A549 (cell line): ENCODE results near the gene LRRIQ4.

Experiments used
- CEBPB ChIP-seq, 2 experiments: fragments of >200 bp in 1 of 2; sonication (Bioruptor Twin) in 1 of 2; formaldehyde crosslinking in 1 of 2; IDR thresholded peaks; 2 replicates each; pipeline ENCODE4 v1.6.1; 2012 to 2016
- CHD2 ChIP-seq: fragments of 150-350 bp; IDR thresholded peaks from 2 replicates; pipeline ENCODE4 v1.6.1; 2014; ENCODE audit warnings: low read length; ENCODE audit not compliant: partially characterized antibody
- EP300 ChIP-seq, 2 experiments: fragments of >200 bp; sonication (Bioruptor Twin); formaldehyde crosslinking; IDR thresholded peaks; 2 replicates in 1 of 2; 3 replicates in 1 of 2; pipeline ENCODE4 v1.6.1; 2016 to 2017
- POLR2A ChIP-seq: IDR thresholded peaks from 2 replicates; pipeline ENCODE4 v1.6.1; 2012; ENCODE audit warnings: mild to moderate bottlenecking, low read length
- POLR2AphosphoS2 ChIP-seq: conservative IDR thresholded peaks from 2 replicates; pipeline ENCODE4 v1.6.1; 2012; ENCODE audit warnings: low read length, improper control_type of control experiment, inconsistent platforms
- RAD21 ChIP-seq, 2 experiments: fragments of >200 bp in 1 of 2; sonication (Bioruptor Twin) in 1 of 2; formaldehyde crosslinking in 1 of 2; IDR thresholded peaks in 1 of 2; conservative IDR thresholded peaks in 1 of 2; 2 replicates in 1 of 2; 3 replicates in 1 of 2; pipeline ENCODE4 v1.6.1; 2012 to 2018; ENCODE audit warnings: inconsistent platforms in 1 of 2
- RCOR1 ChIP-seq: fragments of 150-350 bp; IDR thresholded peaks from 2 replicates; pipeline ENCODE4 v1.6.1; 2014; ENCODE audit warnings: antibody characterized with exemption, low read length, low read depth
- RNF2 ChIP-seq: fragments of 200-600 bp; sonication (generic); IDR thresholded peaks from 2 replicates; pipeline ENCODE4 v1.6.1; 2016; ENCODE audit warnings: low read depth, mild to moderate bottlenecking, antibody characterized with exemption, moderate library complexity, borderline replicate concordance
- TF ChIP-seq, protein P1 (sequence below): fragments of >200 bp; sonication (Bioruptor Twin); formaldehyde crosslinking; IDR thresholded peaks from 3 replicates; pipeline ENCODE4 v1.5.1; 2016
- TF ChIP-seq, protein P2 (sequence below): IDR thresholded peaks from 2 replicates; pipeline ENCODE4 v1.6.1; 2012; ENCODE audit warnings: low read depth, borderline replicate concordance
- TF ChIP-seq, protein P3 (sequence below): IDR thresholded peaks from 2 replicates; pipeline ENCODE4 v1.6.1; 2012
- TF ChIP-seq, protein P4 (sequence below): fragments of 450-650 bp; IDR thresholded peaks from 2 replicates; pipeline ENCODE4 v1.6.1; 2014; ENCODE audit warnings: antibody characterized with exemption
- TF ChIP-seq, protein P5 (sequence below): fragments of 150-350 bp; IDR thresholded peaks from 2 replicates; pipeline ENCODE4 v1.6.1; 2014; ENCODE audit warnings: low read depth, mild to moderate bottlenecking, low read length
- TF ChIP-seq, protein P6 (sequence below): IDR thresholded peaks from 2 replicates; pipeline ENCODE4 v1.6.1; 2012

DNA sequence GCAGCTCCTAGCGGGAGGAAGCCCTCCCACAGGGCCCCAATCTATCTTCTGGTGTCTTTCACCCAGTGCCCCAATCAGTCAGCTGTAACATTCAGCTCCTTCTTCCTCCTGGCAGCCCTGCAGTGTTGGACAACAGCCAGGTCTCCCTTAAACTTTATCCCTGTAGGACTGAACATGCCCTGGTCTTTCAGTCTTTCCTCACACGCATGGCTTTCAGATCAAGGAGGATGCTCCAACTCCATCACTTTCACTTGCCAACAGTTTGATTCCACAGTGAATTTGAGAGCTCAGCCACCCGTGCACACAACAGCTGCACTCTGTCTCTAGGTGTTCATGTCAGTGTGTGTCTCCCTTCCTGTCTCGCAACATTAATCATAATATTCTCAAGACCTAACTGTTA, 28.5 kb downstream of the LRRIQ4 start:
- TF ChIP-seq EP300 (IDR thresholded peaks at IDR 0.05) (no peak), POLR2A (no peak), RNF2 (no peak), RAD21 (conservative IDR thresholded peaks at IDR 0.05 in 1 of 2, IDR thresholded peaks at IDR 0.05 in 1 of 2) (no peak), POLR2AphosphoS2 (no peak), RCOR1 (no peak), CEBPB (IDR thresholded peaks at IDR 0.05) (no peak), CHD2 (no peak)
- TF ChIP-seq, protein P1, sequence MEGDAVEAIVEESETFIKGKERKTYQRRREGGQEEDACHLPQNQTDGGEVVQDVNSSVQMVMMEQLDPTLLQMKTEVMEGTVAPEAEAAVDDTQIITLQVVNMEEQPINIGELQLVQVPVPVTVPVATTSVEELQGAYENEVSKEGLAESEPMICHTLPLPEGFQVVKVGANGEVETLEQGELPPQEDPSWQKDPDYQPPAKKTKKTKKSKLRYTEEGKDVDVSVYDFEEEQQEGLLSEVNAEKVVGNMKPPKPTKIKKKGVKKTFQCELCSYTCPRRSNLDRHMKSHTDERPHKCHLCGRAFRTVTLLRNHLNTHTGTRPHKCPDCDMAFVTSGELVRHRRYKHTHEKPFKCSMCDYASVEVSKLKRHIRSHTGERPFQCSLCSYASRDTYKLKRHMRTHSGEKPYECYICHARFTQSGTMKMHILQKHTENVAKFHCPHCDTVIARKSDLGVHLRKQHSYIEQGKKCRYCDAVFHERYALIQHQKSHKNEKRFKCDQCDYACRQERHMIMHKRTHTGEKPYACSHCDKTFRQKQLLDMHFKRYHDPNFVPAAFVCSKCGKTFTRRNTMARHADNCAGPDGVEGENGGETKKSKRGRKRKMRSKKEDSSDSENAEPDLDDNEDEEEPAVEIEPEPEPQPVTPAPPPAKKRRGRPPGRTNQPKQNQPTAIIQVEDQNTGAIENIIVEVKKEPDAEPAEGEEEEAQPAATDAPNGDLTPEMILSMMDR: no peak
- TF ChIP-seq, protein P2, sequence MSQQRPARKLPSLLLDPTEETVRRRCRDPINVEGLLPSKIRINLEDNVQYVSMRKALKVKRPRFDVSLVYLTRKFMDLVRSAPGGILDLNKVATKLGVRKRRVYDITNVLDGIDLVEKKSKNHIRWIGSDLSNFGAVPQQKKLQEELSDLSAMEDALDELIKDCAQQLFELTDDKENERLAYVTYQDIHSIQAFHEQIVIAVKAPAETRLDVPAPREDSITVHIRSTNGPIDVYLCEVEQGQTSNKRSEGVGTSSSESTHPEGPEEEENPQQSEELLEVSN: no peak
- TF ChIP-seq, protein P3, sequence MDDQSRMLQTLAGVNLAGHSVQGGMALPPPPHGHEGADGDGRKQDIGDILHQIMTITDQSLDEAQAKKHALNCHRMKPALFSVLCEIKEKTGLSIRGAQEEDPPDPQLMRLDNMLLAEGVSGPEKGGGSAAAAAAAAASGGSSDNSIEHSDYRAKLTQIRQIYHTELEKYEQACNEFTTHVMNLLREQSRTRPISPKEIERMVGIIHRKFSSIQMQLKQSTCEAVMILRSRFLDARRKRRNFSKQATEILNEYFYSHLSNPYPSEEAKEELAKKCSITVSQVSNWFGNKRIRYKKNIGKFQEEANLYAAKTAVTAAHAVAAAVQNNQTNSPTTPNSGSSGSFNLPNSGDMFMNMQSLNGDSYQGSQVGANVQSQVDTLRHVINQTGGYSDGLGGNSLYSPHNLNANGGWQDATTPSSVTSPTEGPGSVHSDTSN: no peak
- TF ChIP-seq, protein P4, sequence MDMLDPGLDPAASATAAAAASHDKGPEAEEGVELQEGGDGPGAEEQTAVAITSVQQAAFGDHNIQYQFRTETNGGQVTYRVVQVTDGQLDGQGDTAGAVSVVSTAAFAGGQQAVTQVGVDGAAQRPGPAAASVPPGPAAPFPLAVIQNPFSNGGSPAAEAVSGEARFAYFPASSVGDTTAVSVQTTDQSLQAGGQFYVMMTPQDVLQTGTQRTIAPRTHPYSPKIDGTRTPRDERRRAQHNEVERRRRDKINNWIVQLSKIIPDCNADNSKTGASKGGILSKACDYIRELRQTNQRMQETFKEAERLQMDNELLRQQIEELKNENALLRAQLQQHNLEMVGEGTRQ: no peak
- TF ChIP-seq, protein P5, sequence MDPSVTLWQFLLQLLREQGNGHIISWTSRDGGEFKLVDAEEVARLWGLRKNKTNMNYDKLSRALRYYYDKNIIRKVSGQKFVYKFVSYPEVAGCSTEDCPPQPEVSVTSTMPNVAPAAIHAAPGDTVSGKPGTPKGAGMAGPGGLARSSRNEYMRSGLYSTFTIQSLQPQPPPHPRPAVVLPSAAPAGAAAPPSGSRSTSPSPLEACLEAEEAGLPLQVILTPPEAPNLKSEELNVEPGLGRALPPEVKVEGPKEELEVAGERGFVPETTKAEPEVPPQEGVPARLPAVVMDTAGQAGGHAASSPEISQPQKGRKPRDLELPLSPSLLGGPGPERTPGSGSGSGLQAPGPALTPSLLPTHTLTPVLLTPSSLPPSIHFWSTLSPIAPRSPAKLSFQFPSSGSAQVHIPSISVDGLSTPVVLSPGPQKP: no peak
- TF ChIP-seq, protein P6, sequence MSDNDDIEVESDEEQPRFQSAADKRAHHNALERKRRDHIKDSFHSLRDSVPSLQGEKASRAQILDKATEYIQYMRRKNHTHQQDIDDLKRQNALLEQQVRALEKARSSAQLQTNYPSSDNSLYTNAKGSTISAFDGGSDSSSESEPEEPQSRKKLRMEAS: no peak
